ENCODE measurements around the gene FHAD1. TPM values are rescaled to one million over a fixed set of nuclear protein-coding genes. Genes with fewer than 3 reads are reported as not detected.

FHAD1 gene
- total RNA-seq, 4 donors from 2014 or later = 0.96 TPM; not detected in 3

GRCh38 chr1:15218287-15219279 is 28.4 kb upstream of the FHAD1 start:
- ATAC-seq (ENCODE audit: low FRiP score) = no peak
- no peak for DNase-seq (ENCODE audit: low spot score)
- no peak for TF ChIP-seq CTCF (IDR thresholded peaks at IDR 0.05)

GRCh38 chr1:15219280-15220023 is 27.6 kb upstream of the FHAD1 start:
- TF ChIP-seq CTCF (IDR thresholded peaks at IDR 0.05) = no peak
- no peak for DNase-seq (ENCODE audit: low spot score)
- no peak for ATAC-seq (ENCODE audit: low FRiP score)

GRCh38 chr1:15220024-15220392 is 27.0 kb upstream of the FHAD1 start:
- DNase-seq (ENCODE audit: low spot score) (no peak), ATAC-seq (ENCODE audit: low FRiP score) (no peak)
- no peak for TF ChIP-seq CTCF (IDR thresholded peaks at IDR 0.05)

GRCh38 chr1:15220825-15221431 is 26.1 kb upstream of the FHAD1 start:
- DNase-seq (ENCODE audit: low spot score) = no peak
- ATAC-seq (ENCODE audit: low FRiP score) = no peak
- no peak for TF ChIP-seq CTCF (IDR thresholded peaks at IDR 0.05)

GRCh38 chr1:15222653-15223303 is 24.2 kb upstream of the FHAD1 start:
- DNase-seq (ENCODE audit: low spot score) = no peak

More at GRCh38 chr1:15222653-15223303, 24.2 kb upstream of the FHAD1 start:
- TF ChIP-seq CTCF (IDR thresholded peaks at IDR 0.05) = no peak
- no peak for ATAC-seq (ENCODE audit: low FRiP score)
